Endothelial cell of umbilical vein (primary cell): ENCODE measurements around the gene SMAD6. TPM values are rescaled to one million over a fixed set of nuclear protein-coding genes. Genes with fewer than 3 reads are reported as not detected.

Experiments used
- BruUV-seq: library from RNA; stranded (reverse); fragments of 400-500 nt; replicated peaks from 2 replicates; lab custom pipeline; 2021; lab: Mats Ljungman, UMichigan
- CTCF ChIA-PET: fragments of 300-600, 350-600 bp; sonication (Branson Sonifier 250); formaldehyde crosslinking; loops from one replicate; lab custom pipeline; 2021; ENCODE audit warnings: antibody characterized with exemption, inconsistent platforms; lab: Charles Lee
- POLR2A ChIA-PET: fragments of 300-600, 350-600 bp; sonication (Branson Sonifier 250); formaldehyde crosslinking; loops from one replicate; lab custom pipeline; 2021; ENCODE audit warnings: antibody characterized with exemption, inconsistent platforms; lab: Charles Lee
- DNase-seq: peaks from one replicate; pipeline ENCODE4 v3.0.0-alpha.2; 2011; ENCODE audit warnings: low read depth, low spot score
- FAIRE-seq: peaks from 2 replicates; lab custom pipeline; 2011; peaks lifted over from hg19 to GRCh38; lab: Jason Lieb, UNC
- H2AFZ ChIP-seq: 2 replicates; pipeline ENCODE4 v1.6.0; 2012; ENCODE audit warnings: low read depth, low read length, control low read depth, inconsistent platforms
- H3K27ac ChIP-seq: 2 replicates; pipeline ENCODE4 v1.5.1; 2011; ENCODE audit warnings: low read depth, mild to moderate bottlenecking, control low read depth, low read length, moderate library complexity; ENCODE audit not compliant: insufficient read depth
- H3K27me3 ChIP-seq, 2 experiments: 2 replicates each; pipeline versions ENCODE4 v1.6.0 to v1.6.1; 2011; ENCODE audit warnings: low read length in 2 of 2, mixed read lengths in 1 of 2; ENCODE audit not compliant: control insufficient read depth in 2 of 2, insufficient read depth in 2 of 2
- H3K36me3 ChIP-seq, 2 experiments: 2 replicates in 1 of 2; 3 replicates in 1 of 2; pipeline ENCODE4 v1.5.1; 2011; ENCODE audit warnings: low read length in 2 of 2, mild to moderate bottlenecking in 1 of 2, moderate library complexity in 1 of 2; ENCODE audit not compliant: control insufficient read depth in 2 of 2, insufficient read depth in 2 of 2; ENCODE audit errors: extremely low read depth in 1 of 2
- H3K4me1 ChIP-seq: 3 replicates; pipeline ENCODE4 v1.5.1; 2011; ENCODE audit warnings: mild to moderate bottlenecking, low read length; ENCODE audit not compliant: control insufficient read depth, insufficient read depth; ENCODE audit errors: extremely low read depth
- H3K4me2 ChIP-seq: 2 replicates; pipeline ENCODE4 v1.6.1; 2011; ENCODE audit warnings: low read length, control low read depth, mixed read lengths; ENCODE audit not compliant: insufficient read depth
- H3K4me3 ChIP-seq, 3 experiments: fragments of 200-600 bp in 1 of 3; sonication (generic), shearing (Covaris generic) in 1 of 3; replicated peaks in 1 of 3; 2 replicates each; pipeline ENCODE4 v1.5.1; 2011 to 2016; ENCODE audit warnings: control low read depth in 3 of 3, low read length in 3 of 3, mild to moderate bottlenecking in 2 of 3, inconsistent platforms in 1 of 3, low read depth in 1 of 3, moderate library complexity in 1 of 3; ENCODE audit not compliant: insufficient read depth in 1 of 3
- H3K79me2 ChIP-seq: 2 replicates; pipeline ENCODE4 v1.6.0; 2012; ENCODE audit warnings: low read length, inconsistent platforms; ENCODE audit not compliant: control insufficient read depth, insufficient read depth
- H3K9ac ChIP-seq: replicated peaks from 2 replicates; pipeline ENCODE3; 2011; ENCODE audit warnings: low read length, control low read depth; ENCODE audit not compliant: insufficient read depth; ENCODE audit errors: extremely low read depth
- H3K9me1 ChIP-seq: replicated peaks from 3 replicates; pipeline ENCODE4 v1.6.0; 2011; ENCODE audit warnings: mild to moderate bottlenecking, low read length; ENCODE audit not compliant: control insufficient read depth, insufficient read depth; ENCODE audit errors: extremely low read depth
- H3K9me3 ChIP-seq: replicated peaks from 2 replicates; pipeline ENCODE4 v1.5.1; 2012; ENCODE audit warnings: low read length, inconsistent platforms; ENCODE audit not compliant: control insufficient read depth, insufficient read depth
- H4K20me1 ChIP-seq: replicated peaks from 2 replicates; pipeline ENCODE3; 2011; ENCODE audit warnings: mild to moderate bottlenecking, low read length; ENCODE audit not compliant: control insufficient read depth, insufficient read depth; ENCODE audit errors: extremely low read depth
- CTCF ChIP-seq, 2 donors: IDR thresholded peaks; 1 replicate in 1 of 2; 2 replicates in 1 of 2; pipeline ENCODE4 v1.5.1; 2011; ENCODE audit warnings: low read length in 2 of 2, mild to moderate bottlenecking in 2 of 2, moderate library complexity in 2 of 2, control low read depth in 1 of 2, inconsistent platforms in 1 of 2, low read depth in 1 of 2; ENCODE audit not compliant: insufficient read depth in 1 of 2; ENCODE audit errors: extremely low read depth in 1 of 2
- EZH2 ChIP-seq: IDR thresholded peaks from 2 replicates; pipeline ENCODE4 v1.6.1; 2012; ENCODE audit warnings: borderline replicate concordance, low read depth, mild to moderate bottlenecking, moderate library complexity, low read length, inconsistent platforms; ENCODE audit not compliant: severe bottlenecking
- JUN ChIP-seq: IDR thresholded peaks from 2 replicates; pipeline ENCODE4 v1.6.1; 2011; ENCODE audit warnings: borderline replicate concordance, low read depth; ENCODE audit not compliant: insufficient read length, insufficient read depth
- MAX ChIP-seq: IDR thresholded peaks from 2 replicates; pipeline ENCODE4 v1.6.1; 2011; ENCODE audit not compliant: insufficient read depth, insufficient read length
- dilution Hi-C: fragments of 300-500 bp; cut with MboI; formaldehyde crosslinking; loops from one replicate; pipeline ENCODE4 v1.15.0; 2019; ENCODE audit warnings: low sequenced_read_pairs; ENCODE audit not compliant: extremely low pct_ligation_motif_present
- intact Hi-C: fragments of 100-400 bp; cut with micrococcal nuclease; formaldehyde crosslinking; loops from one replicate; pipeline ENCODE4 v1.10.0; 2022
- polyA plus RNA-seq, 4 experiments: library from polyadenylated mRNA; depleted of rRNA in 3 of 4; stranded (reverse) in 3 of 4; unstranded in 1 of 4; fragments of >200 nt; gene quantifications; 2 replicates each; pipeline versions ENCODE4 v1.2.1 to v1.2.3, GENCODE V29; 2011 to 2012; ENCODE audit warnings: missing spikeins in 1 of 4
- total RNA-seq: library from RNA; stranded (reverse); gene quantifications from 2 replicates; pipeline ENCODE4 v1.2.3, GENCODE V29; 2021

The SMAD6 gene
- total and polyA plus RNA-seq, 2 donors (not counting 3 experiments of a cell fraction or from before 2014, with no cell fraction given), result 7.3 to 12.5 TPM

GRCh38 chr15:66747886-66748707 is 46.1 kb downstream of the SMAD6 start:
- no peak overlapping the region for H2AFZ ChIP-seq
- H3K9me1 ChIP-seq, result no peaks in the 10 kb centered on the region
- CTCF ChIA-PET, result interaction anchor here (0.8 to 1.3 kb wide), 6 partner anchors 8 to 103 kb away, joined by 3 to 5 read pairs (median 4); partner anchors contain the start of gene SMAD6
- POLR2A ChIA-PET, result interaction anchor here (0.7 kb wide), 1 partner anchor 266 kb away, joined by 3 read pairs; no protein-coding TSS in a partner anchor
- H3K4me1 ChIP-seq, result peaks cover 62% of the 10 kb centered on the region
- peaks cover 30% of the 10 kb centered on the region for H3K79me2 ChIP-seq
- peak overlapping the region; percentile 5 for H3K9ac ChIP-seq
- H3K4me3 ChIP-seq, result no peak overlapping the region
- H3K36me3 ChIP-seq, result no peaks in the 10 kb centered on the region
- dilution Hi-C loops (no loop called here), intact Hi-C loops (loop anchor here (1.0 kb wide), 1 partner anchor 13 kb away; no protein-coding TSS in a partner anchor)
- no peaks in the 10 kb centered on the region for H3K27me3 ChIP-seq
- peak overlapping the region; percentile 37 for H3K27ac ChIP-seq
- H3K9me3 ChIP-seq, result no peaks in the 10 kb centered on the region
- no peaks in the 10 kb centered on the region for H4K20me1 ChIP-seq
- DNase-seq (peak; percentile 75), FAIRE-seq (peak; percentile 71)
- H3K4me2 ChIP-seq, result peak overlapping the region; percentile 52
- no TSS peak for BruUV-seq
- TF ChIP-seq EZH2 (no peak), MAX (no peak), CTCF (IDR thresholded peaks at IDR 0.05; ENCODE audit: extremely low read depth in 1 of 2, insufficient read depth in 1 of 2, low read depth in 1 of 2, low read length in 2 of 2) (no peak), JUN (peak; percentile 15)
